Measurements from ENCODE around the gene RIN1.
A peak's percentile ranks its signal among the peaks of the same experiment; 100 is the strongest.
"Not testable (repeated sequence)": the region's sequence is repeated elsewhere in the genome, so short reads cannot be mapped to it uniquely, and the experiment has no call there.

Gene RIN1

DNA sequence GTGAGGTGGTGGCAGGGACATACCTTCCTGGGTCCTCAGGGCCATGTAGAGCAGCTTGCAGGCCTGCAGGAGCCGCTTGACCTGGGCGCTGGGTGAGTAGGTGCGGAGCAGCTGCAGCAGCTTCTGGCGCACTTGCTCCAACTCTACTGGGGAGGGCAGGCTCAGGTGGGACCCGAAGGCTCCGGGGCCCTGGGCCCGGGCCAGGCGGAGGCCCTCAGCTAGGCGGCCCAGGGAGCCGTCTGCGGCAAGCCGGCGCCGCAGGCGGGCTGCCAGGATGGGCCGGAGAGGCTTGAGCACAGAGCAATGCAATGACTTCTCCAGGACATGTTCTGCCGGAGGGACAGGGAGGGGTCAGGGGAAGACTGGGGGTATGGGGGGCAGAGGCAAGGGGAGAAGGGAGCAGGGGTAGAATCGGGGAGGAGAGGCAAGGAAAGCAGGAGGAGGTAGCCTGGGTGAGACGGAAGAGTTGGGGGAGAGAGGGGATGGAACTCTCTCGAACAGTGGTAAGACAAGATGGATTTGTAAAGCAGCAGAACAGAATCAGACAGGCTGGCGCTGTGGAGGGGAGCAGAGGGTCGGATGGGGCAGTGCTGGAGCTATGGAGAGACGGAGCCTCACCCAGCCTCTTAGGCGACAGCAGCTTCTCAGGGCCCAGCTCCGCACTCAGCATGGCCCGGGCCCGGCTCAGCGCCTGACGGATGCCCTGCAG lies 2.2 kb downstream of the RIN1 start:
- DNase-seq, result no peak

DNA sequence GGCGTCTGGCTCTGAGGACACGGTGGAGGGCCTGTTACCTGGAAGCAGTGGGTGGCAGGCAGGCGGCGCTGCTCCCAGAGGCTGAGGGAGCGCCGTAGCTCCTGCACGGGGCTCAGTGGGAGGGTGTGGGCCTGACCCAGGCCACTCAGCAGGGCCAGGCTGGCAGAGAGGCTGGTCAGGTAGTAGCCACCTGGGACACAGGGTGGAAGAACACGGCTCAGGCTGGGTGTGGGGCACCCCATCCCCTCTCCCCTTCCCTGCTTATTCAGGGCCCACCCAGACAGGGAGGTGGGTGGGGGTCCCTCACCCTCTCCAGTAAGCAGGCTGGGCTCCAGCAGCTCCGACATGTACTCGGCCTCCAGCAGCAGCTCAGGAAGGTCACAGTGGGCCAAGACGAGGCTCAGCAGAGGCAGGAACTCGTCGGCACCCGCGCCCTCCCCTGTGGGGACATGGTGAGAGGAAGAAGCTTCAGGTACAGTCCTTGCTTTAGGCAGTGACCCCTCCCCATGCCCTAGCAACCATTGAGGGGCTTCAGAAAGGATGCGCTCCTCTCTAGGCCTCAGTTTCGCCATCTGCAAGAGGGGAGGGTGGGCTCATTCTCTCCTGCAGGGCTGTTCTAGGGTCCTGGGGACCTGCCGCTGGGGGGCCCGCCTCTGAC lies 2.9 kb downstream of the RIN1 start:
- DNase-seq, result no peak

DNA sequence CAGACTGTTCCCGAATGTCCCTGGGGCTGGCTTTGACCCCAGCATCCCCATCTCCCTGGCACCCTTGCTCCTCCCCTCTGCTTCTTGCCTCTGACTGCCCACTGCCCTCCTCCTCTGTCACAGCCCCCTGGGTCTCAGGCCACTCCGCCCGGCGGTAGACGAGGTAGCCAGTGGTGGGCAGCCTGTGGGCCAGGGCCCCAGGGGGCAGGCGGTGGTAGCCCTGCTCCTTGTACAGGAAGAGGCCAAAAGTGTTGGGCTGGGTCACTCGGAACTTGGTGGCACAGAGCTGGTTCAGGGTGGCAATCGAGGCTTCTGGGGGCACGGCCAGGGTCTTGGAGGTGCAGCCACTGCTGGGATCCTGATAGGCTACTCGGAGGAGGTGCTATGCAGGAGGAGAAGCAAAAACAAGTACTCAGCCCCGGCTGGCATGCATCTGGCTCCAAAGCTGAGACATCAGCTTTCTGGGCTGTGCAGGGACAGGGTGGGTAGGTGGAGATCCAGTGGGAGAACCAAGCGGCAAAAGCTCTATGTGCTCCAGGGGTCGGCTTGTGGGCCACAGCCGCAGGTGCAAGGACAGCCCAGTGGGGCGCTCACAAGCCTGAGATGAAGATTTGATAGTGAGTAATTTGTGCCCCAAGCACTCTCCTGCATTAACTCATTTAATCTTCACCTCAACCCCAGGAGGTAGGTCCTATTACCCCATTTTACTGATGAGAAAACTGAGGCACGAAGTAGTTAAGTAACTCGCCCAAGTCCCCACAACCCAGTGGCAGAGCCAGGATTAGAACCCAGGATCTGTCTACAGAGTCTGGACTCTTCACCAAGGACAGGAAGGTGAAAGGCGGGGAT lies 3.6 kb downstream of the RIN1 start:
- DNase-seq, result no peak

DNA sequence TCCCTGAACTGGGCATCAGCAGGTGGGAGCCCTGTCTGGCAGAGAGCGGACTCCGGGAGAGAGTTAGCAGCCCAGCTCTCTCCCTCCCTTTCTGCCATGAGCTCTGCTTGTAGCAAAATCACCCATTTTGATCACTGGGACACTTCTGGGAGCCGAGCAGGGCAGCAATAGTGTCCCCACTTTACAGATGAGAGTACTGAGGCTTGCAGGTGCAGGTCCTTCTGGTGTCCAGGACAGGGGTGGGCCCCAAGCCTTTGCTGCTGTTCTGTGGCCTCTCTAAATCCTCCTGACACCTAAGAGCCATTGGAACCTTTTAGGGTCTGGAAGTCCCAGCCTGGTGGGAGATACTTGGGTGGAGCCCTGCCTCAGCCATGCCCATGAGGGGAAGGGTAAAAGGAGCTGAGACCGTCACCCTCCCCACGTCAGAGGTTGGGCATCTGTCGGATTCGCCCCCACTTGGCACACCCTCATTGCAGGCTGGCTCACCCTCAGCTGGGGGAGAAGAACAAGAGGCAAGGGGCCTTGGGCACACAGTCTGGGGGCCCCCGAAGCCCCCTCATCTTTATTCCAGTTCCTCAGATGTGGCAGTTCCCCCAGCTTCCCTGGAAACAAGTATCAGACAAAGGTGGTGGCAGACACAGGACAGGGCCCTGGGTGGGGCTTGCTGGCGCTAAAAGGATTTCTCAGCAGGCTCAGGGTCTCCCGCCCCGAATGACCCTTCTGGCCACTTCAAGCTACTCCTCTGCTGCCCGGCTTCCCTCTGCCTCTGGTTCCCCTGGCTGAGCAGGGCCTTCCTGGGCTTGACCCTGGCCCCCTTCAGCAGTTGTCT lies 4.5 kb downstream of the RIN1 start:
- no peak for DNase-seq

DNA sequence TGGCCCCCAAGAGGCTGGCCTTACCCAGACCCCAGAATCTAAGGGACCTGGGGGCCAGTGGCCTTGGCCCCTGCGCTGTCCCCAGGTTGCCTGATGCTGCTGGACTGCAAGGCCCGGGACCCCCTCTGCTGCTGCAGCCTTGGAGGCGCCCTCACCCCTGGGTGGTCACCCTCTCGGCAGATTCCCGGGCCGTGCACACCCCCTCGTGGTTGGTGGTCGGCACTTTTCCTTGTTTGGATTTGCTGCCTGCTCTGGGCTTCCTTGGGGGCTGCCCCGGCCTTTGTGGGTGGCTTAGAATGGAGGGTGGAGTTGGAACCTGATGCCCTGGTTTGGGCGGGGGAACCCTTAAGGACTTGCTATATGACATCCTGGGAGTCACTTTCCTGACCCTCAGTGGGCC lies 5.3 kb downstream of the RIN1 start:
- DNase-seq, result no peak

DNA sequence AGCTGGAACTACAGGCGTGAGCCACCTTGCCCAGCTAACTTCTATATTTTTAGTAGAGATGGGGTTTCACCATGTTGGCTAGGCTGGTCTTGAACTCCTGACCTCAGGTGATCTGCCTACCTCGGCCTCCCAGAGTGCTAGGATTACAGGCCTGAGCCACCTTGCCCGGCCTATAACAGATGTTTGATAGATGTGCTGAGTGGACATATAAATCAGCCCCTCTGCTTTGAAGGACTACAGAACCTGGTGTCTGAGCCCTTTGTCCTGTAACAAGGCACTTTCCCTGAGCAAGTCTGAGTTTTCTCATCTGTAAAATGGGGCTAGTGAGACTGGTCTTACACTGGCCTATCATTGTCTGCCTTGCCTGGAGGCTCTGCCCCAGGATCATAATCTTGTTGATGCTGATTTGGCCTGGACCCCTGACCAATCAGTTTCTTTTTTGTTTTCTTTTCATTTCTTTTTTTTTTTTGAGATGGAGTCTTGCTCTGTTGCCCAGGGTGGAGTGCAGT lies 7.0 kb downstream of the RIN1 start:
- no peak for DNase-seq

DNA sequence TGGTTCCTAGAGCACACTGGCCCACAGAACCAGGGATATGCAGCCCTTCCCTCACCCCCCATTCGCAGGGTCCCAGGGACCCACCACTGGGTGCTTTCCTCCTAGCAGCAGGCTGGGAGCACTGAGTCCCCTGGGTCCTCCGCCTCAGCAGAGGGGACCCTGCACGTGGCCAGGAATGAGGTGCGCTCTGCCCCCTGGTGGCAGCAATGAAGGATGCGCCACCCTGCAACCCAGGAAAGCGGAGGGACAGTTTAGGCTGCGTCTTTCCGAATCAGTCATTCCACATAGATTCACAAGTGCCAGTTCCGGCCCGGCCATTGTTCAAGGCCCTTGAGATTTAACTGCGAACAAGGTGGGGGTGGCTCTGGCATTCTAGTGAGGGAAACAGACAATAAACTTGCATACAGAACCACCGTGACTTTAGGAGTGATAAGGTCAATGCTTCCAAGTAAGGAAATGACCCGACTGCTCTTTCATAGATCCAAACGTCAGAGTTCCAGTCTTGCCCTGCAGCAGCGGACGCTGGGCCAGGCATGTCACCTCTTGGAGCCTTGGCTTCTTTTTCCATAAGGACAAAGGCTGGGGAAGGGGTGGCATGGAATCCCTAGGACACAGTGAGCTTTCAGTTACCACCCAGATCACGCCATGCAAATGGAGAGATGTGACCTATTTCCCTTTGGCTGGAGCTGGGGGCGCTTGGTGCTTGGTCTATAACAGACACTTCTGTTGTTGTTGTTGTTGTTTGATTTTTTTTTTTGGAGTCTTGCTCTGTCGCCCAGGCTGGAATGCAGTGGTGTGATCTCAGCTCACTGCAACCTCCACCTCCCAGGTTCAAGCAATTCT lies 7.7 kb downstream of the RIN1 start:
- DNase-seq, result peak; percentile 71

DNA sequence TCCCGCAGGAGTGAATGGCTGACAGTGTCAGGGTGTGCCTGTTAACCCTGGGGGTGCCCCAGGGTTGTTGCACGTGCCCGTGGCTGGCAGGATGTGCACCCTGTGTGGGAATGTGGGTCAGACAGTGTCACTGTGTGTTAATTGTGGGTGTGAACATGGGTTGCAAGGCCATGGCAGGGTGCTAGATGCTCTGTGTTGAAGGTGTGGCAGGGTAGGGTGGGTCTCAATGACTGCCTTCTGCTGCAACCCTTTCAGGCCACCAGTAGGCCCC lies 8.3 kb downstream of the RIN1 start:
- no peak for DNase-seq

DNA sequence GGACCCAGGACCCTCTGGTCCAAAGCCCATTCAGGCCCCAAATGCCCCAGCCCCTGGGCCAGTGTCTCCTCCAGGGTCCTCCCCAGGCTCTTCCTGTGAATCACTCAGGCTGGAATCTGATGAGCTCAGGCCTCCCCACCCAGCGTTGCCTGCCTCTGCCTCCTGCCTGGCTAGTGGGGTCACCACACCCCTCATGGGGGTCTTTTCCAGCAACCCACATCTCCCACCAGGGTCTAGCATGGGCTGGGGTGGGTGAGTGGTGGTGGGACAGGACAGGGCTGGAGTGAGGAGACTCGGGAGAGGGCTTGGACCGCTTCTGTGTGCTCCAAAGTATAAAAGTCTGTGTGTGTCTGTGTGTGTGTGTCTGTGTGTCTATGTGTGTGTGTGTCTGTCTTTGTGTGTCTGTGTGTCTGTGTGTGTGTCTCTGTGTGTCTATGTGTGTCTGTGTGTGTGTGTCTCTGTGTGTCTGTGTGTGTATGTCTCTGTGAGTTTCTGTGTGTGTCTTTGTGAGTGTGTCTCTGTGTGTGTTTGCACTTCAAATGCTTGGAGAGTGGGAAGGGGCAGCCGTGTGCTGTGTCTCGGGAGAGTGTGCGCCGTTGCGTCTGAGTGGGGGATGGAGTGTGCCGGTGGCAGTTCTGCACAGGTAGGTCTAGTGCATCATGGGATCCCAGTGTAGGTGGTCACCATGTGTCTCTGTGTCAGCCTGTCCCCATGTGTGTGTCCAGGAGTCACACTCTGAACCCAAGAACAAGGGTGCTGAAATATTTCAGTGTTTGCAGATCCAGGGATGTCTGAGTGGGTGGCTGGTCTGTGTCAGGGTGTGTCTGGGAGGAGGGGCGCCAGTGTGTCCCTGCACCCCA lies 8.8 kb downstream of the RIN1 start:
- DNase-seq, result no peak

DNA sequence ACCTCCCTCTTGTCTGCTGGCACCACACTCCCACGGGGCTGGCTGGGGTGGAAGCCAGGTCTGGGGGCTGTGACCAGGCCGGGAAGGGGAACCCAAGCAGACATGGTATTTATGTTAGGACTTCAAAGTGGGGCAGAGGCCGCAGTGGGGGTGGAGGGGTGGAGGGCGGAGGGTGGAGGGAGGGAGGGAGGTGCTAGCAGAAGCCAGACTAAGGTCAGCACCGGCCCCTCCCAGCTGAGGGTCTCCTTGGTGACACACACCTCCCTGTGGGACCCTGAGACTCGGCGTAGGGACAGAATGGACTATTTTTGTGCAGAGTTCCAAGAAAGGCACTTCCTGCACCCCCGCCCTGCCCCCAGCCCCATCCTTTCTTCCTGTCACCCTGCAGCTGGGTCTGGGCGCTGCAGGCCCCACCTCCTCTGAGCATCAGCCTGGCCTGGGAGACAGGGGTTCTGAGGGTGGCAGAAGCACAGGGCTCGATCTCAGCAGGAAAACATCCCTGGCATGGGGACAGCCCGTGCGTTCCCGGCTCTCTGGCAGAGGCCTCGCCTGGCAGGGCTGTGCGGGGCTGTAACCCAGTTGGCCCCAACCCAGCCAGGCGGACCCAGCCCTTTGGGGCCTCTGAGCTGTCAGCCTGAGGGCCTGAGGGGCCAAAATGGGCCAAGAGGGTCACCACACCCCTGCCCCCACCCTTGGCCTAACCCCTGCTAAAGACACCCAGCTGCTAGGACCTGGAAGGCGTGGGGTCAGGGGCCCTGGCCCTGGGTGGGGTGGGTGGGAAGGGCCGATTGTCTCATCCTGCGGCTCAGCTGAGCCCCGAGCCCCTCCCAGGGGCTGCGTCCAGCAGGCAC lies 9.7 kb downstream of the RIN1 start:
- no peak for DNase-seq

DNA sequence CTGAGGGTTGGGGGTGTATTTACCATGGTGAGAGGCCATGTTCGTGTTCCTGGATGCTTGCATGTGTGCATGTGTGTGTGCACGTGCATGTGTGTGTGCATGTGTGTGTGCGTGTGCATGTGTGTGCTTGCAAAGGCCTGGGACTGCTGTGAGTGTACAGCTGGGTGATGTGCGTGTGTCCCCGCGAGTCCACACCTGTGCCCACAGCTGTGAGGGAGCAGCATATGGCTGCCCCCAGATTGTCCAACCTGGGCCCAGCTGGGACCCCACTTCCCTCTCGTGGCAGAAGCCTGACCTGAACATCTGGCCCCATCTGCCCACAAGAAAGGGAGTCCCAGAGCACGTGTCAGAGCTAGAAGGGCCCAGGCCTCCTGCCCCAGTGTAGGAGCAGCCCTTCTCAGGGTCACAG lies 11.0 kb downstream of the RIN1 start:
- DNase-seq, result no peak

DNA sequence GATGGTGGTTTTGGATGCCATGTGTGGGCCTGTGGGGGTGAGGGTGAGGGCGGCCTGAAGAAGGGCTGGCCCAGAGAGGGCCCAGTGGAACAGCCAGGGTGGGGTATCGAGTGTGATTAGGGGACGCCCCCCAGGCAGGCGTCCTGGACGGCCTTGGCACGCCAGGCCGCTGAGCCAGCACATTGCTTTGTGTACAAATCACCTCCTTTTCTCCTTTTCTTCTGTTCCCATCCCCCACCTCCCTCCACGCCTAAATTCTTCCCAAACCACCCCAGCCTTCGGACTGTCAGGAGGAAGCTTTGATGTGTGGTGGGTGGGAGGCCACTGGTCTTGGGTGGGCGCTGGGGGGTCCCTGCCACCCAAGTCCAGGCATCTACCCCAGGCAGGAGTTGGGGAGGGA lies 11.6 kb downstream of the RIN1 start:
- no peak for DNase-seq

DNA sequence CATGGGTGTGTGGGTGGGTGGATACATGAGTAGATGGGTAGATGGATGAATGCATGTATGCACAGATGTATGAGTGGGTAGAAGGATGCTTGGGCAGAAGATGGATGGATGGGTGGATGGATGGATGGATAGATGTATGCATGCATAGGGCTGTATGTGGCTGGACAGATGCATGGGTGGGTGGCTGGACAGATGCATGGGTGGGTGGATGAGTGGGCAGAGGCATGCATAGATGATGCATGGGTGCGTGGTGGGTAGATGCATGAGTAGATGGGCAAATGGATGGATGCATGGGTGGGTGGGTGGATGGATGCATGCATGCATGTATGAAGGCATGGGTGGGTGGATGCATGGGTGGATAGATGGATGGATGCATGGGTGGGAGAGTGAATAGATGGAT lies 12.6 kb downstream of the RIN1 start:
- DNase-seq, result no peak

DNA sequence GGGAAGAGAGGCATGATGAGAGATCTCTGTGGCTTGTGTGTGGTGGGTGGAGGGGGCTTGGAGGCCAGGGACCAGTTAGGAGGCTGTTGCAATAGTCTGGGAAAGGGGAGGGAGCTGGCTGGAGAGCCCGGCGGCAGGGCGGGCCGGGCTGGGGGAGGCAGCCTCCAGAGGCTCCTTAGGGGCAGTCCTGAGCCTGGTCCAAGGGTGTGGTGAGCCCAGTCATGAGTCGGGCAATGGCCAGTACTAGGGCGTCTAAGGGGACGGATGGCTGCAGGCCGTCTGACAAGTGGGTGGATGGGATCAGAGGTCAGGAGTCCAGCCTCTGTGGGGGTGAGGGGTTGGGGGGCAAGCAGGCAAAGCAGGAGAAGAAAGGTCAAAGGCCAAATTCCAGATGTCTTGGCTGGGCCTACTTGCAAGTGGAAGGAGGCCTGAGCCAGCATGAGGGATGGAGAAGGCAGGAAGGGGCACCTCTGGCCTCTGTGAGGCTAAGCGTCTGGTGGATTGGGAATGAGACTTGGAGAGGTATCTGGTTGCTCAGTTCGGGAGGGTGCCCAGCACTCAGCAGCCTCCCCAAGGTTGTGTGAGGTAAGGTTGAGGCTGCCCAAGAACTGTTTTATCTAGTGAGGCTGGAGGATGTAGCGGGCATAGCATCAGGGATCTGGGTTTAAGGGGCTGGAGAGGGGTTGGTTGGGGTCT lies 13.4 kb downstream of the RIN1 start:
- DNase-seq, result no peak

DNA sequence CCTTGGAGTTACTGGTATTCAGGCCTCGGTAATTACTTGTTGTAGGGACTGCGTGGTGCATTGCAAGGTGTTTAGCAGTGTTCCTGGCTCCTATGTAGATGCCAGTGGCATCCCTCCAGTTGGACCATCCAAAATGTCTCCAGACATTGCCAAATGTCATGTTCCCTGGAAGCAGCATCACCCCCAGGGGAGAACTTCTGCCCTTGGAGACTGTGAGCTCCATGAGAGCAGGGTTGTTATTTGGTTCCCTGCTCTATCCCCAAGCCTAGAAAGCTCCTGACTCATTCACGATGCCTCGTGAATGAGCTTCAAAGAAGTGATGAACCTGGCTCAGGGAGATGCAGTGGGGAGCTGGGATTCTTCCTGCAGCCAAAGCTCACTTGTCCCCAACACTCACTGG lies 14.6 kb downstream of the RIN1 start:
- no peak for DNase-seq

DNA sequence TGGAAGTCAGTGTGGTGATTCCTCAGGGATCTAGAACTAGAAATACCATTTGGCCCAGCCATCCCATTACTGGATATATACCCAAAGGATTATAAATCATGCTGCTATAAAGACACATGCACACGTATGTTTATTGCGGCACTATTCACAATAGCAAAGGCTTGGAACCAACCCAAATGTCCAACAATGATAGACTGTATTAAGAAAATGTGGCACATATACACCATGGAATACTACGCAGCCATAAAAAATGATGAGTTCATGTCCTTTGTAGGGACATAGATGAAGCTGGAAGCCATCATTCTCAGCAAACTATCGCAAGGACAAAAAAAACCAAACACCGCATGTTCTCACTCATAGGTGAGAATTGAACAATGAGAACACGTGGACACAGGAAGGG lies 15.5 kb downstream of the RIN1 start:
- DNase-seq, result not testable (repeated sequence)

DNA sequence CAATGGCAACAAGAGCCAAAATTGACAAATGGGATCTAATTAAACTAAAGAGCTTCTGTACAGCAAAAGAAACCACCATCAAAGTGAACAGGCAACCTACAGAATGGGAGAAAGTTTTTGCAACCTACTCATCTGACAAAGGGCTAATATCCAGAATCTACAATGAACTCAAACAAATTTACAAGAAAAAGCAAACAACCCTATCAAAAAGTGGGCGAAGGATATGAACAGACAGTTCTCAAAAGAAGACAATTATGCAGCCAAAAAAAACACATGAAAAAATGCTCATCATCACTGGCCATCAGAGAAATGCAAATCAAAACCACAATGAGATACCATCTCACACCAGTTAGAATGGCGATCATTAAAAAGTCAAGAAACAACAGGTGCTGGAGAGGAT lies 15.9 kb downstream of the RIN1 start:
- DNase-seq, result not testable (repeated sequence)

DNA sequence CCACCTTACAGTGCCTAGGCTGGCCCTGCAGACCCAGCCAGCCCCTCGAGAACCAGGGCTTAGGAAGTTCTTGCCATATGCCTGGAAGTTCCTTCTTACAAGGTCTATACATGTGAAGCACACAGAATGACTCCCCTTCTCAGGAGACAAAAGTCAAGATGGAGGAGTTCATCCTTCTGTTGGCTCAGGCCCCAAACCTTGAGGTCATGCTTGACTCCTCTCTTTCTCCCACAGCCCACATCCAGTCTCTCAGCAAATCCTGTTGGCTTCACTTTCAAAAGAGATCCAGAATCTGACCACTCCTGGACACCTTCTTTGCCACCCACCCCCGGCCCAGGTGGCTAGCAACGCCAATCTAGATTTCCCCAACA lies 17.6 kb downstream of the RIN1 start:
- no peak for DNase-seq

Data from activated CD4-positive, alpha-beta T cell treated with anti-CD3 and anti-CD28 coated beads for 1 hour (primary cell).